DOHH2 (cell line): ENCODE data around the gene OR13C4.

Experiments
- H3F3A ChIP-seq: fragments of 200-600 bp; sonication (generic), shearing (Covaris generic); 2 replicates; pipeline ENCODE4 v1.6.0; 2016; ENCODE audit warnings: antibody characterized with exemption, mild to moderate bottlenecking; ENCODE audit not compliant: control insufficient read depth, insufficient read depth
- H3K27ac ChIP-seq: fragments of 200-600 bp; sonication (generic); 2 replicates; pipeline ENCODE4 v1.5.1; 2014; ENCODE audit warnings: low read depth, mild to moderate bottlenecking, low read length, moderate library complexity
- H3K27me3 ChIP-seq: fragments of 200-600 bp; sonication (generic); 2 replicates; pipeline ENCODE4 v1.6.1; 2014; ENCODE audit warnings: mild to moderate bottlenecking, low read length, mixed read lengths; ENCODE audit not compliant: control insufficient read depth
- H3K36me3 ChIP-seq: fragments of 200-600 bp; sonication (generic); 2 replicates; pipeline ENCODE4 v1.6.1; 2014; ENCODE audit warnings: mild to moderate bottlenecking, low read length, moderate library complexity, mixed read lengths; ENCODE audit not compliant: control insufficient read depth
- H3K4me1 ChIP-seq: fragments of 200-600 bp; sonication (generic); 2 replicates; pipeline ENCODE4 v1.6.1; 2014; ENCODE audit warnings: mild to moderate bottlenecking, low read length, mixed read lengths; ENCODE audit not compliant: control insufficient read depth
- H3K4me2 ChIP-seq: fragments of 200-600 bp; sonication (generic); 2 replicates; pipeline ENCODE4 v1.6.0; 2014; ENCODE audit warnings: mild to moderate bottlenecking, low read length, moderate library complexity
- H3K4me3 ChIP-seq: fragments of 200-600 bp; sonication (generic); 2 replicates; pipeline ENCODE4 v1.5.1; 2014; ENCODE audit warnings: mild to moderate bottlenecking, low read length, mixed read lengths
- H3K79me2 ChIP-seq: fragments of 200-600 bp; sonication (generic); 2 replicates; pipeline ENCODE4 v1.6.1; 2014; ENCODE audit warnings: mild to moderate bottlenecking, low read length, mixed read lengths; ENCODE audit not compliant: control insufficient read depth
- H3K9me2 ChIP-seq: fragments of 200-600 bp; sonication (generic); replicated peaks from 2 replicates; pipeline ENCODE4 v1.6.1; 2014; ENCODE audit warnings: mild to moderate bottlenecking, low read length, mixed read lengths; ENCODE audit not compliant: control insufficient read depth
- H3K9me3 ChIP-seq: fragments of 200-600 bp; sonication (generic); 2 replicates; pipeline ENCODE4 v1.6.1; 2014; ENCODE audit warnings: antibody characterized with exemption, low read length, mixed read lengths; ENCODE audit not compliant: control insufficient read depth, insufficient read depth
- H4K20me1 ChIP-seq: fragments of 200-600 bp; sonication (generic); 2 replicates; pipeline ENCODE4 v1.6.0; 2014; ENCODE audit warnings: low read depth, mild to moderate bottlenecking, antibody characterized with exemption, low read length, moderate library complexity; ENCODE audit not compliant: control insufficient read depth, insufficient read depth
- CTCF ChIP-seq: fragments of 200-600 bp; sonication (generic); IDR thresholded peaks from one replicate; pipeline ENCODE4 v1.5.1; 2014; ENCODE audit warnings: antibody characterized with exemption, mild to moderate bottlenecking, low read depth, low read length; ENCODE audit not compliant: poor library complexity, severe bottlenecking
- EZH2phosphoT487 ChIP-seq: fragments of 200-600 bp; sonication (generic); IDR thresholded peaks from 2 replicates; pipeline ENCODE4 v1.6.1; 2017; ENCODE audit warnings: borderline replicate concordance, mild to moderate bottlenecking, antibody characterized with exemption, low read length, moderate library complexity, mixed read lengths

OR13C4 gene

GRCh38 chr9:104564358-104564757, 37.3 kb upstream of the OR13C4 start:
- no peaks in the 10 kb centered on the region for H3K36me3 ChIP-seq
- H3K9me3 ChIP-seq, result no peaks in the 10 kb centered on the region

GRCh38 chr9:104556830-104557634, 30.0 kb upstream of the OR13C4 start:
- no peaks in the 10 kb centered on the region for H3K9me2 ChIP-seq
- no peaks in the 10 kb centered on the region for H3K4me1 ChIP-seq
- no peaks in the 10 kb centered on the region for H4K20me1 ChIP-seq
- H3K27ac ChIP-seq, result no peak overlapping the region
- H3K4me3 ChIP-seq, result no peak overlapping the region
- no peak overlapping the region for H3K4me2 ChIP-seq
- H3K9me3 ChIP-seq, result no peaks in the 10 kb centered on the region
- no peaks in the 10 kb centered on the region for H3K79me2 ChIP-seq
- no peaks in the 10 kb centered on the region for H3K27me3 ChIP-seq
- no peaks in the 10 kb centered on the region for H3K36me3 ChIP-seq
- TF ChIP-seq CTCF, result no peak
- no peak for TF ChIP-seq EZH2phosphoT487
- no peaks in the 10 kb centered on the region for H3F3A ChIP-seq

More at GRCh38 chr9:104564358-104564757, 37.3 kb upstream of the OR13C4 start:
- H3K27ac ChIP-seq, result no peak overlapping the region
- TF ChIP-seq CTCF, result no peak
- no peak for TF ChIP-seq EZH2phosphoT487
- H3K79me2 ChIP-seq, result no peaks in the 10 kb centered on the region
- H3K4me2 ChIP-seq, result no peak overlapping the region
- no peaks in the 10 kb centered on the region for H3F3A ChIP-seq
- H3K9me2 ChIP-seq, result no peaks in the 10 kb centered on the region
- no peaks in the 10 kb centered on the region for H4K20me1 ChIP-seq
- H3K4me3 ChIP-seq, result no peak overlapping the region
- H3K27me3 ChIP-seq, result no peaks in the 10 kb centered on the region
- H3K4me1 ChIP-seq, result no peaks in the 10 kb centered on the region

- TF ChIP-seq CTCF (no peak), EZH2phosphoT487 (no peak)
Measured at GRCh38 chr9:104555521-104555920, 28.5 kb upstream of the OR13C4 start.

More at GRCh38 chr9:104555521-104555920, 28.5 kb upstream of the OR13C4 start:
- no peaks in the 10 kb centered on the region for H4K20me1 ChIP-seq
- no peak overlapping the region for H3K4me2 ChIP-seq
- H3K27me3 ChIP-seq, result no peaks in the 10 kb centered on the region
- no peaks in the 10 kb centered on the region for H3K79me2 ChIP-seq
- no peaks in the 10 kb centered on the region for H3K36me3 ChIP-seq
- no peak overlapping the region for H3K4me3 ChIP-seq
- H3K9me3 ChIP-seq, result no peaks in the 10 kb centered on the region
- H3K4me1 ChIP-seq, result no peaks in the 10 kb centered on the region
- no peaks in the 10 kb centered on the region for H3F3A ChIP-seq
- no peak overlapping the region for H3K27ac ChIP-seq
- no peaks in the 10 kb centered on the region for H3K9me2 ChIP-seq
